B cell (primary cell): ENCODE measurements around the gene ZNF346. TPM values are rescaled to one million over a fixed set of nuclear protein-coding genes. Genes with fewer than 3 reads are reported as not detected.

Experiments
- ATAC-seq: fragments of 200-7000 bp; cut with Tn5 transposase; one replicate; pipeline ENCODE4 v1.10.0; 2021; ENCODE audit warnings: low read depth, mild to moderate bottlenecking, moderate number of reproducible peaks, moderate library complexity
- CTCF ChIA-PET: fragments of 350-600 bp; sonication (Branson Sonifier 250); formaldehyde crosslinking; loops from one replicate; lab custom pipeline; 2021; ENCODE audit warnings: antibody characterized with exemption, inconsistent platforms; lab: Charles Lee
- POLR2A ChIA-PET: fragments of 350-600 bp; sonication (Branson Sonifier 250); formaldehyde crosslinking; loops from one replicate; lab custom pipeline; 2021; ENCODE audit warnings: antibody characterized with exemption; lab: Charles Lee
- DNase-seq: peaks from one replicate; pipeline ENCODE4 v3.0.0; 2013
- H2AFZ ChIP-seq: 2 replicates; pipeline ENCODE4 v1.6.1; 2012; ENCODE audit warnings: mild to moderate bottlenecking, low read depth, low read length; ENCODE audit not compliant: insufficient read depth, poor library complexity, severe bottlenecking
- H3K27ac ChIP-seq, 2 donors: 1 replicate in 1 of 2; 2 replicates in 1 of 2; pipeline ENCODE4 v1.5.1; 2012 to 2013; ENCODE audit warnings: low read length in 2 of 2, mild to moderate bottlenecking in 2 of 2, moderate library complexity in 1 of 2
- H3K27me3 ChIP-seq, 4 experiments: fragments of 200-600 bp in 1 of 4; sonication (generic) in 1 of 4; replicated peaks in 1 of 4; 1 replicate in 2 of 4; 2 replicates in 2 of 4; pipeline versions ENCODE4 v1.6.1 to v1.7.0; 2013 to 2016; ENCODE audit warnings: low read length in 3 of 4, mild to moderate bottlenecking in 2 of 4, mixed read lengths in 1 of 4, moderate library complexity in 1 of 4; ENCODE audit not compliant: insufficient read depth in 4 of 4, control insufficient read depth in 3 of 4; ENCODE audit errors: control extremely low read depth in 1 of 4
- H3K36me3 ChIP-seq, 2 experiments: replicated peaks in 1 of 2; 1 replicate in 1 of 2; 2 replicates in 1 of 2; pipeline versions ENCODE4 v1.6.1 to v1.7.1; 2013; ENCODE audit warnings: low read length in 1 of 2; ENCODE audit not compliant: insufficient read depth in 2 of 2, control insufficient read depth in 1 of 2; ENCODE audit errors: control extremely low read depth in 1 of 2, extremely low read depth in 1 of 2
- H3K4me1 ChIP-seq, 2 donors: fragments of 200-600 bp in 1 of 2; sonication (generic) in 1 of 2; 1 replicate in 1 of 2; 2 replicates in 1 of 2; pipeline versions ENCODE4 v1.5.1 to v1.6.1; 2013 to 2017; ENCODE audit warnings: low read length in 2 of 2; ENCODE audit not compliant: control insufficient read depth in 2 of 2, insufficient read depth in 2 of 2
- H3K4me2 ChIP-seq: replicated peaks from 2 replicates; pipeline ENCODE3; 2012; ENCODE audit warnings: mild to moderate bottlenecking, low read depth, low read length; ENCODE audit not compliant: poor library complexity, severe bottlenecking
- H3K4me3 ChIP-seq, 5 experiments: fragments of 200-600 bp in 1 of 5; sonication (generic) in 1 of 5; 1 replicate in 3 of 5; 2 replicates in 2 of 5; pipeline versions ENCODE4 v1.5.1 to v1.7.0; 2011 to 2016; ENCODE audit warnings: low read length in 4 of 5, mild to moderate bottlenecking in 4 of 5, low read depth in 2 of 5, control low read depth in 1 of 5, moderate library complexity in 1 of 5; ENCODE audit not compliant: insufficient read depth in 1 of 5; ENCODE audit errors: control extremely low read depth in 1 of 5, extremely low read depth in 1 of 5
- H3K79me2 ChIP-seq: fragments of 200-600 bp; sonication (generic); one replicate; pipeline ENCODE4 v1.6.0; 2016; ENCODE audit warnings: low read length; ENCODE audit not compliant: control insufficient read depth, insufficient read depth
- H3K9ac ChIP-seq: fragments of 200-600 bp; sonication (generic); 2 replicates; pipeline ENCODE4 v1.6.1; 2017; ENCODE audit warnings: mild to moderate bottlenecking, low read length, moderate library complexity
- H3K9me3 ChIP-seq, 3 donors: one replicate each; pipeline versions ENCODE4 v1.6.1 to v1.7.1; 2013; ENCODE audit warnings: low read length in 2 of 3; ENCODE audit not compliant: control insufficient read depth in 2 of 3, insufficient read depth in 1 of 3; ENCODE audit errors: control extremely low read depth in 1 of 3
- H4K20me1 ChIP-seq: 2 replicates; pipeline ENCODE4 v1.6.0; 2012; ENCODE audit warnings: mild to moderate bottlenecking, low read length; ENCODE audit not compliant: insufficient read depth, control insufficient read depth, poor library complexity, severe bottlenecking
- H3K27ac Mint-ChIP-seq: one replicate; pipeline ENCODE4 v1.8.0; 2021; ENCODE audit warnings: mixed read lengths
- H3K27me3 Mint-ChIP-seq: one replicate; pipeline ENCODE4 v1.8.0; 2021; ENCODE audit warnings: mixed read lengths
- H3K4me1 Mint-ChIP-seq: one replicate; pipeline ENCODE4 v1.8.0; 2021; ENCODE audit warnings: mixed read lengths
- H3K4me3 Mint-ChIP-seq: one replicate; pipeline ENCODE4 v1.8.0; 2021; ENCODE audit warnings: mixed read lengths
- H3K9me3 Mint-ChIP-seq: one replicate; pipeline ENCODE4 v1.8.0; 2022; ENCODE audit warnings: mixed read lengths; ENCODE audit not compliant: insufficient read depth
- CTCF ChIP-seq: fragments of 200-600 bp; IDR thresholded peaks from one replicate; pipeline ENCODE4 v1.8.0; 2022; ENCODE audit warnings: antibody characterized with exemption, mild to moderate bottlenecking
- EZH2 ChIP-seq: IDR thresholded peaks from 2 replicates; pipeline ENCODE4 v1.6.1; 2012; ENCODE audit warnings: borderline replicate concordance, low read depth, mild to moderate bottlenecking, moderate library complexity, low read length; ENCODE audit not compliant: insufficient read depth, poor library complexity, severe bottlenecking
- WGBS: methylation state at CpG from one replicate; pipeline ENCODE4 v1.1.5; 2013; ENCODE audit warnings: missing lambda C conversion rate; ENCODE audit not compliant: insufficient coverage; 5-methylcytosine and 5-hydroxymethylcytosine counted together
- intact Hi-C: fragments of 100-400 bp; cut with micrococcal nuclease; formaldehyde crosslinking; loops from one replicate; pipeline ENCODE4 v1.10.0; 2022
- polyA plus RNA-seq: library from polyadenylated mRNA; depleted of rRNA; stranded (reverse); fragments of >200 nt; gene quantifications from 2 replicates; pipeline ENCODE4 v1.2.3, GENCODE V29; 2012
- total RNA-seq, 2 donors: library from RNA; stranded (reverse); fragments of 120-200 nt in 1 of 2; gene quantifications; 1 replicate in 1 of 2; 2 replicates in 1 of 2; pipeline versions ENCODE4 v1.2.3 to v1.2.4, GENCODE V29; 2013 to 2022

Gene ZNF346
- total and polyA plus RNA-seq, 2 donors (not counting 1 experiment from before 2014, with no cell fraction given): 20.2 to 38.4 TPM

GRCh38 chr5:177112589-177113220 is 90.2 kb downstream of the ZNF346 start:
- TF ChIP-seq CTCF: no peak
- TF ChIP-seq EZH2: no peak
- DNase-seq (peak; percentile 18), ATAC-seq (no peak)
- Histone ChIP-seq H3K9me3 (peaks cover 0 to 8% (median 0%) of the 10 kb centered on the region in 3 donors), H3K79me2 (no peaks in the 10 kb centered on the region), H3K4me1 (peaks cover 10 to 21% of the 10 kb centered on the region in 2 donors), H3K27me3 (no peaks in the 10 kb centered on the region), H3K4me3 (no peak overlapping the region), H3K4me2 (no peak overlapping the region), H3K27ac (no peak overlapping the region), H3K36me3 (no peaks in the 10 kb centered on the region), H2AFZ (no peak overlapping the region), H3K9ac (no peak overlapping the region), H4K20me1 (no peaks in the 10 kb centered on the region)
- ChIA-PET CTCF (interaction anchor here (0.5 to 6.9 kb wide), 44 partner anchors 9 to 1382 kb away, joined by 3 to 89 read pairs (median 4); partner anchors contain the start of genes FGFR4 and ZNF346), POLR2A (no interaction called here)
- Mint-ChIP-seq H3K4me1 (peaks cover 18% of the 10 kb centered on the region), H3K9me3 (no peaks in the 10 kb centered on the region), H3K27ac (no peak overlapping the region), H3K27me3 (no peaks in the 10 kb centered on the region), H3K4me3 (no peak overlapping the region)
- WGBS: 84% methylated on average over 4 of the region's 5 CpGs
- intact Hi-C loops: loop anchor here (1.0 to 10.0 kb wide), 6 partner anchors 40 to 292 kb away; partner anchors contain the start of genes F12, PFN3, PRELID1 and RAB24
